ENCODE measurements around the gene MEF2B. TPM values are rescaled to one million over a fixed set of nuclear protein-coding genes. Genes with fewer than 3 reads are reported as not detected.
"Not testable (repeated sequence)": the region's sequence is repeated elsewhere in the genome, so short reads cannot be mapped to it uniquely, and the experiment has no call there.

Gene MEF2B
- total RNA-seq, 2 experiments from 2014 or later = 3.2 to 7.2 TPM

DNA sequence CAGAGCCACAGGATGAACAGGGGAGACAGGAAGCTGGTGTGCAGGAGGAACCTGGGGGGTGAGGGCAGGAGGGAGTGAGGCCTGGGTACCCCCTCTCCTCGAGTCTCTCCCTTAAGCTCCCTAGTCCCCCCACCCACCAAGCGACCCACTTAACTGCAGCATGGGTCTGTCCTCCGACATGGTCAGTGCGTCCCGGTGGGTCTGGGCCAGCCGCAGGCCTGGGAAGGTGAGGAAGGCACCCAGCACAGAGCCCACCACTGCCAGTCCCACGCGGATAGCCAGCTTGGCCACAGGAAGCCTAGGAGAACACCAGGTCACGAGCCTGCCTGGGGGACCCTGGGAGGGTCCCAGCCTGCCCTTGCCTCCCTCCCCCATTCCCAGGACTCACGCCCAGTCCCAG lies 48.7 kb downstream of the MEF2B start:
- peaks cover 5% of the 10 kb centered on the region for H3K9me3 Mint-ChIP-seq (ENCODE audit: low read depth)
- CTCF ChIA-PET = no interaction called here
- DNase-seq = no peak
- peaks cover 19% of the 10 kb centered on the region for H3K36me3 Mint-ChIP-seq
- no peak for ATAC-seq
- H3K4me1 Mint-ChIP-seq = no peaks in the 10 kb centered on the region
- H3K27me3 Mint-ChIP-seq = no peaks in the 10 kb centered on the region
- H3K4me3 Mint-ChIP-seq = no peak overlapping the region
- H3K27ac Mint-ChIP-seq = no peak overlapping the region

- no peaks in the 10 kb centered on the region for H3K4me1 Mint-ChIP-seq
- peaks cover 5% of the 10 kb centered on the region for H3K9me3 Mint-ChIP-seq (ENCODE audit: low read depth)
- no peaks in the 10 kb centered on the region for H3K27me3 Mint-ChIP-seq
- CTCF ChIA-PET = no interaction called here
- H3K4me3 Mint-ChIP-seq = no peak overlapping the region
- H3K36me3 Mint-ChIP-seq = peaks cover 16% of the 10 kb centered on the region
- peak; percentile 45 for ATAC-seq
- DNase-seq = peak; percentile 54
- no peak overlapping the region for H3K27ac Mint-ChIP-seq
Observed at GRCh38 chr19:19120308-19121231, 49.5 kb downstream of the MEF2B start.

DNA sequence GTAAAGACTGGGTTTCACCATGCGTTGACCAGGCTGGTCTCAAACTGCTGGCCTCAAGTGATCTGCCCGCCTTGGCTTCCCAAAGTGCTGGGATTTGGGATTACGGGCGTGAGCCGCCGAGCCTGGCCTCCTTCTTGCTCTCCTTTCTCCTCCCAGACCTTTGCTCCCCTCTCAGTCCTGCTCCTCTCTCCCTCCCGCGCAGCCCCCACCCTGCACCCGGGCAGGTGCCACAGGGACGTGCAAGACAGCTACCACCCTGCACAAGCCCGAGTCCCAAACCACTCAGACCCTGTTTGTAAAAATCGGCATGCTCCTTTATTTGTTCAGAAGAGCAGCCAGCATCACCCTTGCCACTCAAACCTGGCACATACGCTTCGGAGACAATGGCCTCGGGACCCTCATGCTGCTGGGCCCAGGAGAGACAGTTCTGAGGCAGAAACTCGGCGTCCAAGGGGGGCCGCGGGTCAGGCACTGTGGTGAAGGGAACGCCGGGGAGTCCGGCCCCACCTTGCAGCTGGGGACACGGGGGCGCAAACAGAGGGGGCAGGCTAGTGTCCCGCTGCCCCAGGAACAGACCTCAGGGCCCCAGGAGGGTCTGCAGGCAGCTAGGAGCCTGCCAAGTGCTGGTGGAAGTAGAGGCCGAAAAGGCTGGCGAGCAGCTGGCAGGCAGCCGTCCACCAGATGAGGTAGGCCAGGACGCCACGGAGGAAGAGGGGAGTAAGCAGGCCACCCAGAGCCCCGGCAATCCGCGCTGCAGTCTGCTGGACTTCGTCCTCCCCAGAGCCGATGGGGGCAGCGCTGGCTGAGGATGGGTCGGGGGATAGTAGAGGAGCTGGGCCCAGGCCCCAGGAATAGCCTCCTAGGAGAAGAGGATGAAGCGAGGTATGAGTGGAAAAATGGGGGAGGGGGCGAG lies 50.5 kb downstream of the MEF2B start:
- CTCF ChIA-PET = no interaction called here
- Mint-ChIP-seq H3K4me1 (no peaks in the 10 kb centered on the region), H3K27me3 (no peaks in the 10 kb centered on the region), H3K9me3 (ENCODE audit: low read depth) (peaks cover 5% of the 10 kb centered on the region), H3K36me3 (peaks cover 16% of the 10 kb centered on the region), H3K27ac (no peak overlapping the region), H3K4me3 (no peak overlapping the region)
- ATAC-seq (no peak), DNase-seq (no peak)

DNA sequence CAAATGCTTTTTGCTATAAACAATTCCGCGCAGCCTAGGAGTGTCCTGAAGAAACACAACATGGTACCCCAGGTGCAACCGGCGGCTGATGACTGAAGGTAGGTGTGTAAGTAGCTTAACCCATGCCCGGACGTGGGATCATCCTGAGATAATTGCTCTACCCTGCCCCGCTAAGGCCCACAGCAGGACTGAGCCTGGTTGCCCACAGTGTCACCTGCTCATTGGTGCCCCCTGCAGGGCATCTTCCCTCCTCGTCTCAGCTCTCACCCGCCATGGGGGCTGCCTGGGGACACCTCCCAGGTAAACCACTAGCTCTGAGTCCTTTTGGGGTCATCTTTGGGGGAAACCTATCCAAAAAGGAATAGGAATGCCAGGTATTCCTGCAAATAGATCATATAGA lies 54.1 kb downstream of the MEF2B start:
- H3K27me3 Mint-ChIP-seq = no peaks in the 10 kb centered on the region
- no peak overlapping the region for H3K27ac Mint-ChIP-seq
- ATAC-seq (peak; percentile 45), DNase-seq (peak; percentile 56)
- CTCF ChIA-PET = interaction anchor here (0.5 to 1.8 kb wide), 10 partner anchors 8 to 172 kb away, joined by 3 to 5 read pairs (median 4); no protein-coding TSS in a partner anchor
- no peaks in the 10 kb centered on the region for H3K36me3 Mint-ChIP-seq
- H3K4me1 Mint-ChIP-seq = peaks cover 8% of the 10 kb centered on the region
- no peaks in the 10 kb centered on the region for H3K9me3 Mint-ChIP-seq (ENCODE audit: low read depth)
- H3K4me3 Mint-ChIP-seq = no peak overlapping the region

DNA sequence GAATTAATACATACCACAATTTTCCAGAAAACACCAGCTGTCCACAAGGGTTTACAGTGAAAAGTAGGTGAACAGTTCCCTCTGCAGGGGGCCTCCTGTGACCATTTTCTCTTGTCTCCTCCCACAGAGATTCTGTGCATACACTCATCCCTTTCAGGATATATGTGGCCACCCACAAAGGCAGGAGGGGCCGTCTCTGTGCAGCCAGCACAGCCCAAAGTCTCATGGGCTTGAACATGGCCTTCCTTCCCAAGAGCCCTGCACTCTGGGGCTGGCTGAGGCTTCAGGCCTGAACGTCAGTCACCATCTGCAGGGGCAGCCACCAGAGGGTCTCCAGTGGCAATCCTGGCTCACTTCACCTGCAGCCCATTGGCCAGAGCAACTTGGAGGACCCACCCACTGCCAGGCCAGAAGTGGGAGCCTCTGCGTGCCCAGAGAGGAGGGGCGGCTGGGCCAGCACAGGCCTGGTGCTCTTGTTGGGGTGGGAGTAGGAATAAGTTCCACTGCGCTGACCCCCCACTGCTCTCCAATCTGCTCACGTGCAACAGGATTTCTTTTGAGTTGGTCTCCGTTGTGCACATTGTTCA lies 56.9 kb downstream of the MEF2B start:
- no peak overlapping the region for H3K4me3 Mint-ChIP-seq
- DNase-seq = peak; percentile 48
- H3K27ac Mint-ChIP-seq = no peak overlapping the region
- H3K27me3 Mint-ChIP-seq = no peaks in the 10 kb centered on the region
- CTCF ChIA-PET = no interaction called here
- H3K4me1 Mint-ChIP-seq = peaks cover 9% of the 10 kb centered on the region
- H3K9me3 Mint-ChIP-seq (ENCODE audit: low read depth) = no peaks in the 10 kb centered on the region
- H3K36me3 Mint-ChIP-seq = no peaks in the 10 kb centered on the region
- peak; percentile 58 for ATAC-seq

DNA sequence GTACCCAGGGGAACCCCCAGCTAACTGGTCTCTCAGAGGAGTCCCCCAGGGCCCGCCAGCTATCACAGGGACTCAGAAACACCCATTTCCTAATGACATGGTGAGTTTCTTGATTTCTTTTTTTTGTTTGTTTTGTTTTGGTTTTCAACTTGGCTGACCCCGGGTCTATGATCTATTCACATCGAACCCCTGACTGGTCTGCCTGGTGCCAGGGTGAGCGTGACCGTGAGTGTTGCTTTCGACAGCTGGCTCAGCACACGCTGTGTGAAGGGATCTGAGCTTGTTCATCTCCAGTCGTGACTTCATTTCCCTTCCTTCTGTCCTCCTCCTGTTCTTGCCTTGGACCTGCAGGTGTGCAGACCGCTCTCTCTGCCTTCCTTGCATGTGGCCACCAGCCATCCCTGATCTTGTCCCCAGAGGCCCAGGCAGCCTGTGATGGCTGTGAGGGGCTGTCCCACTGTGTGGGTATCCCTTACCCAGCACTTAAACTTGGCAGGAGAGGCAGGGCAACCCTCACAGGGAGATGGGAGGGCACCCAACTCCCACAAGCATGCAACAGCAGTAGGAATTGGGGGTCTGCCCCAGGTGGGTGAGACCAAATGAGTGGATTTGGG lies 58.0 kb downstream of the MEF2B start:
- no peaks in the 10 kb centered on the region for H3K36me3 Mint-ChIP-seq
- H3K4me3 Mint-ChIP-seq = no peak overlapping the region
- CTCF ChIA-PET = no interaction called here
- H3K27ac Mint-ChIP-seq = no peak overlapping the region
- H3K27me3 Mint-ChIP-seq = no peaks in the 10 kb centered on the region
- H3K9me3 Mint-ChIP-seq (ENCODE audit: low read depth) = no peaks in the 10 kb centered on the region
- ATAC-seq = no peak
- peaks cover 9% of the 10 kb centered on the region for H3K4me1 Mint-ChIP-seq
- DNase-seq = no peak

DNA sequence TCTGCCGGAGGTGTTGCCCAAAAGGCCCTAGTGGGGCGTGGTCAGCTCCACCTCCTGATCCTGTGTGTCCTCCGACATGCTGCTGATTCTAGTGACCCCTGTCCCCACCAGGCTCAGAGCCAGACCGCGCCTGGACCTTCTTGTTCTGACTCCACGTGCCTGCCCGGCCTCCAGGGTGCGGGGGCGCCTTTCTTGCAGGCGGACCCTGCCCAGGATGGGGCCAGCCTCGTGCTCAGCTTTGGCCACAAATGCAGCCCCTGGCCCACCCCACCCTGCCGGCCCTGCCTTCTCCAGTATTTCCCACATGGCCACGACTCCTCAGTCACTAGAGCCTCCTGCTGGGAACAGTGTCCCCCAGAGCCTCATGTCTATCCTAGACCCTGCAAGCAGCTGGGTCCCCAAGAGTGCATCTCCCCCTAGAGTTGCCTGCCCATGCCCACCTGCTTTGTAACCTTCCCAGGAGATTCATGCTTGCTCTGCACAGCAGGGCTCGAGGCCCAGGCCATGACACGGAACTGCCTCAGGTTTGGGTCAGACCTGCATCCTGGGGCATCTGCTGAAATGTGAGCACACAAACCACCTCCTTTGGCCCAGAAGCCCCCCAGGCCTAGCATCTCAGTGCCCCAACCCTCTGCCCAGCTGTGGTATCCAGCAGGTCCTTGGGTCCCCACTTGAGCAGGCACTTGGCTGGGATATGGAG lies 58.8 kb downstream of the MEF2B start:
- H3K27me3 Mint-ChIP-seq = no peaks in the 10 kb centered on the region
- DNase-seq (no peak), ATAC-seq (no peak)
- CTCF ChIA-PET = no interaction called here
- H3K9me3 Mint-ChIP-seq (ENCODE audit: low read depth) = no peaks in the 10 kb centered on the region
- H3K4me1 Mint-ChIP-seq = peaks cover 9% of the 10 kb centered on the region
- no peak overlapping the region for H3K4me3 Mint-ChIP-seq
- H3K27ac Mint-ChIP-seq = no peak overlapping the region
- H3K36me3 Mint-ChIP-seq = no peaks in the 10 kb centered on the region

- CTCF ChIA-PET = no interaction called here
- Mint-ChIP-seq H3K36me3 (no peaks in the 10 kb centered on the region), H3K4me3 (no peak overlapping the region), H3K27me3 (no peaks in the 10 kb centered on the region), H3K27ac (no peak overlapping the region), H3K9me3 (ENCODE audit: low read depth) (no peaks in the 10 kb centered on the region), H3K4me1 (peaks cover 9% of the 10 kb centered on the region)
- DNase-seq (no peak), ATAC-seq (peak; percentile 52)
Observed at GRCh38 chr19:19110410-19111135, 59.5 kb downstream of the MEF2B start.

DNA sequence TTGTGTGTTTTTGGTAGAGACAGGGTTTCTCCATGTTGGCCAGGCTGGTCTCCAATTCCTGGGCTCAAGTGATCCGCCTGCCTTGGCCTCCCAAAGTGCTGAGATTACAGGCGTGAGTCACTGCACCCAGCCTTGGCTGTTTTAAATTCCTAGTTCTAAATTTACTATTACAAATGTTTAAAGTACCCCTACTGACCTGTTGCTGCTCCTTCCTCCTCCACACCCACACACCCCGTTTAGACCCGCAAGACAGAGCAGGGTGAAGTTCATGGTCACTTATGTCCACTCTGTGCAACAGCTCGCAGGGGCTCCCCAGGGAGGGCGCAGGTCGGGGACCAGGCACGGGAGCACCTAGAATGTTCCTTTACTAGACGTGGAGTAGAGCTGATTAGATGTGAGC lies 60.5 kb downstream of the MEF2B start:
- H3K27ac Mint-ChIP-seq = no peak overlapping the region
- ATAC-seq (no peak), DNase-seq (no peak)
- CTCF ChIA-PET = no interaction called here
- H3K4me1 Mint-ChIP-seq = peaks cover 9% of the 10 kb centered on the region
- H3K27me3 Mint-ChIP-seq = no peaks in the 10 kb centered on the region
- H3K9me3 Mint-ChIP-seq (ENCODE audit: low read depth) = no peaks in the 10 kb centered on the region
- H3K4me3 Mint-ChIP-seq = no peak overlapping the region
- no peaks in the 10 kb centered on the region for H3K36me3 Mint-ChIP-seq

GRCh38 chr19:19107654-19108053 lies 62.4 kb downstream of the MEF2B start:
- ATAC-seq (no peak), DNase-seq (no peak)
- peaks cover 1% of the 10 kb centered on the region for H3K4me1 Mint-ChIP-seq
- no peaks in the 10 kb centered on the region for H3K36me3 Mint-ChIP-seq
- no peaks in the 10 kb centered on the region for H3K9me3 Mint-ChIP-seq (ENCODE audit: low read depth)
- H3K4me3 Mint-ChIP-seq = no peak overlapping the region
- CTCF ChIA-PET = interaction anchor here (0.6 to 1.5 kb wide), 2 partner anchors 8 to 122 kb away, joined by 3 to 4 read pairs; no protein-coding TSS in a partner anchor
- H3K27me3 Mint-ChIP-seq = no peaks in the 10 kb centered on the region
- H3K27ac Mint-ChIP-seq = no peak overlapping the region

- H3K36me3 Mint-ChIP-seq; H3K4me1 Mint-ChIP-seq; DNase-seq; H3K27me3 Mint-ChIP-seq; H3K4me3 Mint-ChIP-seq; H3K9me3 Mint-ChIP-seq (ENCODE audit: low read depth); H3K27ac Mint-ChIP-seq; ATAC-seq: not testable (repeated sequence)
- CTCF ChIA-PET = interaction anchor here (0.6 to 1.5 kb wide), 3 partner anchors 9 to 122 kb away, joined by 3 to 4 read pairs (median 4); no protein-coding TSS in a partner anchor
Observed at GRCh38 chr19:19106938-19107337, 63.1 kb downstream of the MEF2B start.

DNA sequence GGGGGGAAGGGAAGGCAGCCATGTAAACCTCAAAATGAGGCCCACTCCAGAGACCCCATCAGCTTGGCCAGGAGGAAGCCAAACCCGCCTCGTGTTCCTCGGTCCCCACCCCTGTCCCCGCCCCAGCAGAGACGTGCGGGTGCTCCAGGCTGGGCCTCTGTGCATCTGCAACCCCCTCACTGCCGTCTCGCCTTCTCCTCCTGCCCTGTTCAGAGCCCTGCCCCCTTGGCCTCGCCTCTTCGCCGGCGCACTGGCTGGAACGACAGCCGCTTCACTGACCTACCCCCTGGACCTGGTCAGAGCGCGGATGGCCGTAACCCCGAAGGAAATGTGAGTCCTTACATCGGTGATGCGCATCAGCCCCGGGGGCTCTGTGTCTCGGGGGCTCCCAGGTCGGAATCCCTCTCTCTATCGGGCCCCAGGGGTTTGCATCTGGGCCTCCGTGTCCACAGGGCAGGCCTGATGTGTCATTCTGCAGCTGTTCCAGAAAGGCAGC lies 64.0 kb downstream of the MEF2B start:
- no peaks in the 10 kb centered on the region for H3K27me3 Mint-ChIP-seq
- ATAC-seq (no peak), DNase-seq (no peak)
- H3K4me3 Mint-ChIP-seq = no peak overlapping the region
- peaks cover 1% of the 10 kb centered on the region for H3K4me1 Mint-ChIP-seq
- H3K27ac Mint-ChIP-seq = no peak overlapping the region
- no peaks in the 10 kb centered on the region for H3K36me3 Mint-ChIP-seq
- H3K9me3 Mint-ChIP-seq (ENCODE audit: low read depth) = no peaks in the 10 kb centered on the region
- CTCF ChIA-PET = no interaction called here
